B cell (primary cell): ENCODE results near the gene THADA.

Source experiments
- EZH2 ChIP-seq: IDR thresholded peaks from 2 replicates; pipeline ENCODE4 v1.6.1; 2012; ENCODE audit warnings: borderline replicate concordance, low read depth, mild to moderate bottlenecking, moderate library complexity, low read length; ENCODE audit not compliant: insufficient read depth, poor library complexity, severe bottlenecking
- TF ChIP-seq, protein P1 (sequence below): fragments of 200-600 bp; IDR thresholded peaks from one replicate; pipeline ENCODE4 v1.8.0; 2022; ENCODE audit warnings: antibody characterized with exemption, mild to moderate bottlenecking

- TF ChIP-seq, protein P1, sequence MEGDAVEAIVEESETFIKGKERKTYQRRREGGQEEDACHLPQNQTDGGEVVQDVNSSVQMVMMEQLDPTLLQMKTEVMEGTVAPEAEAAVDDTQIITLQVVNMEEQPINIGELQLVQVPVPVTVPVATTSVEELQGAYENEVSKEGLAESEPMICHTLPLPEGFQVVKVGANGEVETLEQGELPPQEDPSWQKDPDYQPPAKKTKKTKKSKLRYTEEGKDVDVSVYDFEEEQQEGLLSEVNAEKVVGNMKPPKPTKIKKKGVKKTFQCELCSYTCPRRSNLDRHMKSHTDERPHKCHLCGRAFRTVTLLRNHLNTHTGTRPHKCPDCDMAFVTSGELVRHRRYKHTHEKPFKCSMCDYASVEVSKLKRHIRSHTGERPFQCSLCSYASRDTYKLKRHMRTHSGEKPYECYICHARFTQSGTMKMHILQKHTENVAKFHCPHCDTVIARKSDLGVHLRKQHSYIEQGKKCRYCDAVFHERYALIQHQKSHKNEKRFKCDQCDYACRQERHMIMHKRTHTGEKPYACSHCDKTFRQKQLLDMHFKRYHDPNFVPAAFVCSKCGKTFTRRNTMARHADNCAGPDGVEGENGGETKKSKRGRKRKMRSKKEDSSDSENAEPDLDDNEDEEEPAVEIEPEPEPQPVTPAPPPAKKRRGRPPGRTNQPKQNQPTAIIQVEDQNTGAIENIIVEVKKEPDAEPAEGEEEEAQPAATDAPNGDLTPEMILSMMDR, result no peak
- no peak for TF ChIP-seq EZH2
Measured at GRCh38 chr2:43300781-43301583, 294.9 kb downstream of the THADA start.
